Measurements from ENCODE around the gene MAGI2.

Gene MAGI2

GRCh38 chr7:78170815-78171214, 1282.7 kb downstream of the MAGI2 start:
- no peak overlapping the region for H3K4me2 ChIP-seq (ENCODE audit: low read depth, low read length, poor library complexity, severe bottlenecking)
- H3K9ac ChIP-seq (ENCODE audit: low read length) = no peak overlapping the region
- TF ChIP-seq, protein P1, sequence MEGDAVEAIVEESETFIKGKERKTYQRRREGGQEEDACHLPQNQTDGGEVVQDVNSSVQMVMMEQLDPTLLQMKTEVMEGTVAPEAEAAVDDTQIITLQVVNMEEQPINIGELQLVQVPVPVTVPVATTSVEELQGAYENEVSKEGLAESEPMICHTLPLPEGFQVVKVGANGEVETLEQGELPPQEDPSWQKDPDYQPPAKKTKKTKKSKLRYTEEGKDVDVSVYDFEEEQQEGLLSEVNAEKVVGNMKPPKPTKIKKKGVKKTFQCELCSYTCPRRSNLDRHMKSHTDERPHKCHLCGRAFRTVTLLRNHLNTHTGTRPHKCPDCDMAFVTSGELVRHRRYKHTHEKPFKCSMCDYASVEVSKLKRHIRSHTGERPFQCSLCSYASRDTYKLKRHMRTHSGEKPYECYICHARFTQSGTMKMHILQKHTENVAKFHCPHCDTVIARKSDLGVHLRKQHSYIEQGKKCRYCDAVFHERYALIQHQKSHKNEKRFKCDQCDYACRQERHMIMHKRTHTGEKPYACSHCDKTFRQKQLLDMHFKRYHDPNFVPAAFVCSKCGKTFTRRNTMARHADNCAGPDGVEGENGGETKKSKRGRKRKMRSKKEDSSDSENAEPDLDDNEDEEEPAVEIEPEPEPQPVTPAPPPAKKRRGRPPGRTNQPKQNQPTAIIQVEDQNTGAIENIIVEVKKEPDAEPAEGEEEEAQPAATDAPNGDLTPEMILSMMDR (IDR thresholded peaks at IDR 0.05; ENCODE audit: insufficient read depth, low read length, poor library complexity, severe bottlenecking) = no peak
- no peak for TF ChIP-seq EZH2phosphoT487 (conservative IDR thresholded peaks at IDR 0.05; ENCODE audit: low read length)
- no peaks in the 10 kb centered on the region for H3K9me3 ChIP-seq (ENCODE audit: insufficient read depth, low read length)
- H3F3A ChIP-seq (ENCODE audit: insufficient read depth) = no peaks in the 10 kb centered on the region
- no peaks in the 10 kb centered on the region for H3K9me2 ChIP-seq (replicated peaks; ENCODE audit: insufficient read depth, low read length)
- no peak overlapping the region for H3K27ac ChIP-seq (ENCODE audit: low read depth, low read length)
- no peaks in the 10 kb centered on the region for H3K79me2 ChIP-seq (ENCODE audit: insufficient read depth, low read length)
- H3K27me3 ChIP-seq (ENCODE audit: low read length) = peaks cover 3% of the 10 kb centered on the region; the same call in 1 of the 2 replicates
- H3K36me3 ChIP-seq (ENCODE audit: low read length) = no peaks in the 10 kb centered on the region
- no peak overlapping the region for H3K4me3 ChIP-seq (ENCODE audit: insufficient read depth, low read length, poor library complexity, severe bottlenecking)
- H4K20me1 ChIP-seq (ENCODE audit: low read depth, low read length) = no peaks in the 10 kb centered on the region
- no peak overlapping the region for H2AFZ ChIP-seq (ENCODE audit: low read depth, low read length, severe bottlenecking)

DNA sequence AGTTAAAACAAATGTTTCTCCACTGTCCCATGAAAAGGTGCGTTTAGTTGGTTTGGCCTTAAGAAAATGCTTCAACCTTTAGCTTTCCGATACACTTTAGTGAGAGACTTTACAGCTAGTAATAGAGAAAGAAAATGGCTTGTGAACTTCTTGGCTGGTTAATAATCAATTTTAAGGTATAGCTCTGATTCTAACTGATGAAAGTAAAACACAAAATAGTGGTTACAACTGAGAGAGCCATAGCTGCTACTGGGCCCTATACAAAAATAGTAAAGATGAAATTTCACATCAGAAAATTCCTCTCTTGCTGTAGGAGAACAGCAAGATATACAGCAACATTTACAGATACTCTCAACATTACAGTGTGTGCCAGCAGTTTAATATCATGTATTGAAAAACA, 1283.5 kb downstream of the MAGI2 start:
- no peak overlapping the region for H3K4me2 ChIP-seq (ENCODE audit: low read depth, low read length, poor library complexity, severe bottlenecking)
- no peak overlapping the region for H3K9ac ChIP-seq (ENCODE audit: low read length)
- H3K4me3 ChIP-seq (ENCODE audit: insufficient read depth, low read length, poor library complexity, severe bottlenecking) = no peak overlapping the region
- TF ChIP-seq EZH2phosphoT487 (conservative IDR thresholded peaks at IDR 0.05; ENCODE audit: low read length) = no peak
- no peaks in the 10 kb centered on the region for H3K9me3 ChIP-seq (ENCODE audit: insufficient read depth, low read length)
- no peak overlapping the region for H3K27ac ChIP-seq (ENCODE audit: low read depth, low read length)
- no peak overlapping the region for H2AFZ ChIP-seq (ENCODE audit: low read depth, low read length, severe bottlenecking)
- H3K27me3 ChIP-seq (ENCODE audit: low read length) = peaks cover 3% of the 10 kb centered on the region; the same call in 1 of the 2 replicates
- no peaks in the 10 kb centered on the region for H3F3A ChIP-seq (ENCODE audit: insufficient read depth)
- H3K36me3 ChIP-seq (ENCODE audit: low read length) = no peaks in the 10 kb centered on the region
- H3K79me2 ChIP-seq (ENCODE audit: insufficient read depth, low read length) = no peaks in the 10 kb centered on the region
- no peaks in the 10 kb centered on the region for H3K9me2 ChIP-seq (replicated peaks; ENCODE audit: insufficient read depth, low read length)
- H4K20me1 ChIP-seq (ENCODE audit: low read depth, low read length) = no peaks in the 10 kb centered on the region

GRCh38 chr7:78168865-78169264, 1284.6 kb downstream of the MAGI2 start:
- H3F3A ChIP-seq (ENCODE audit: insufficient read depth) = no peaks in the 10 kb centered on the region
- H4K20me1 ChIP-seq (ENCODE audit: low read depth, low read length) = no peaks in the 10 kb centered on the region
- H3K36me3 ChIP-seq (ENCODE audit: low read length) = no peaks in the 10 kb centered on the region
- H3K27ac ChIP-seq (ENCODE audit: low read depth, low read length) = no peak overlapping the region
- TF ChIP-seq EZH2phosphoT487 (conservative IDR thresholded peaks at IDR 0.05; ENCODE audit: low read length) = no peak
- TF ChIP-seq, protein P1 (IDR thresholded peaks at IDR 0.05; ENCODE audit: insufficient read depth, low read length, poor library complexity, severe bottlenecking) = no peak
- no peaks in the 10 kb centered on the region for H3K9me2 ChIP-seq (replicated peaks; ENCODE audit: insufficient read depth, low read length)
- H3K79me2 ChIP-seq (ENCODE audit: insufficient read depth, low read length) = no peaks in the 10 kb centered on the region
- H3K4me3 ChIP-seq (ENCODE audit: insufficient read depth, low read length, poor library complexity, severe bottlenecking) = no peak overlapping the region
- no peak overlapping the region for H3K4me2 ChIP-seq (ENCODE audit: low read depth, low read length, poor library complexity, severe bottlenecking)
- H2AFZ ChIP-seq (ENCODE audit: low read depth, low read length, severe bottlenecking) = no peak overlapping the region
- peaks cover 3% of the 10 kb centered on the region; the same call in 1 of the 2 replicates for H3K27me3 ChIP-seq (ENCODE audit: low read length)
- H3K9ac ChIP-seq (ENCODE audit: low read length) = no peak overlapping the region
- no peaks in the 10 kb centered on the region for H3K9me3 ChIP-seq (ENCODE audit: insufficient read depth, low read length)

DNA sequence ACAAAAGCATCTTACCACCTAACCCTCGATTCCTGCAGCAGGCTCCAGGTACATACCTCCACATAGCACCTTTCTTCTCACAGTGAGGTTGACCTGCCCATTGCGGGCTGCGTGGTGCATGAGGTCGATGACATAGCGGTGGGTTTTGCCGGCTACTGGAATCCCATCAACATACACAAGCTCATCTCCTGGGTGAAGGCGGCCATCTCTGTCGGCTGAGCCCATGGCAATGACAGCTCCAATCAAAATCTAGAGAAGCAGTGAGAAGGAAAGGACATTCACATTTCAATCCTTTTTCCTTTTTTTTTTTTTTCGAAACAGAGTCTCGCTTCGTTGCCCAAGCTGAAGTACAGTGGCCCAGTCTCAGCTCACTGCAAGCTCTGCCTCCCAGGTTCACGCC, 1285.6 kb downstream of the MAGI2 start:
- H3K4me2 ChIP-seq (ENCODE audit: low read depth, low read length, poor library complexity, severe bottlenecking) = no peak overlapping the region
- TF ChIP-seq, protein P1 (IDR thresholded peaks at IDR 0.05; ENCODE audit: insufficient read depth, low read length, poor library complexity, severe bottlenecking) = no peak
- TF ChIP-seq EZH2phosphoT487 (conservative IDR thresholded peaks at IDR 0.05; ENCODE audit: low read length) = no peak
- peaks cover under 1% of the 10 kb centered on the region; the same call in 1 of the 2 replicates for H3K27me3 ChIP-seq (ENCODE audit: low read length)

More for the DNA sequence above, 1285.6 kb downstream of the MAGI2 start:
- no peak overlapping the region for H2AFZ ChIP-seq (ENCODE audit: low read depth, low read length, severe bottlenecking)
- no peak overlapping the region for H3K4me3 ChIP-seq (ENCODE audit: insufficient read depth, low read length, poor library complexity, severe bottlenecking)
- no peaks in the 10 kb centered on the region for H3F3A ChIP-seq (ENCODE audit: insufficient read depth)
- H3K9ac ChIP-seq (ENCODE audit: low read length) = no peak overlapping the region
- no peaks in the 10 kb centered on the region for H4K20me1 ChIP-seq (ENCODE audit: low read depth, low read length)
- no peaks in the 10 kb centered on the region for H3K9me3 ChIP-seq (ENCODE audit: insufficient read depth, low read length)
- no peaks in the 10 kb centered on the region for H3K79me2 ChIP-seq (ENCODE audit: insufficient read depth, low read length)
- no peak overlapping the region for H3K27ac ChIP-seq (ENCODE audit: low read depth, low read length)
- no peaks in the 10 kb centered on the region for H3K9me2 ChIP-seq (replicated peaks; ENCODE audit: insufficient read depth, low read length)
- no peaks in the 10 kb centered on the region for H3K36me3 ChIP-seq (ENCODE audit: low read length)
